ENCODE results near the gene SUSD6. TPM values are rescaled to one million over a fixed set of nuclear protein-coding genes. Genes with fewer than 3 reads are reported as not detected.

SUSD6 gene
- total and polyA plus RNA-seq, 2 experiments from 2014 or later, result 2.8 to 3.4 TPM

DNA sequence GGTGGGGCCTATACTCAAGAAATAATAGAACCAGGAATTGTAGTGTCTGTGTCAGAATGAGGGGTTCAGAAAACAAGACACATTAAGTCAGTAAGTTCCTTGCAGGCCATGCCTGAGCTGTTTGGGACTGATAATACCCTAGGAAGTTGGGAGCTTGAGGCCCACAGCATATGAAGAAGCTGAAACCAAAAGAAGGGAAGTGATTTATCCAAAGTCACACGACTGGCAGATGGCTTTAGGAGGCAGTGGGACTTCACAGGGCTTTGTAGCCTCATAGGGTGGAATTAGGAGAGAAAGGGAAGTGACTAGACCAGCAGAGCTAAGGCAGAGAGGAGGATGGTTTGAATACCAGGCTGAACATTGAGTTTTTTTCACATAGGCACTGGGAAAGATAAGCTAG lies 99.0 kb downstream of the SUSD6 start (continued):
- TF ChIP-seq, protein P1, sequence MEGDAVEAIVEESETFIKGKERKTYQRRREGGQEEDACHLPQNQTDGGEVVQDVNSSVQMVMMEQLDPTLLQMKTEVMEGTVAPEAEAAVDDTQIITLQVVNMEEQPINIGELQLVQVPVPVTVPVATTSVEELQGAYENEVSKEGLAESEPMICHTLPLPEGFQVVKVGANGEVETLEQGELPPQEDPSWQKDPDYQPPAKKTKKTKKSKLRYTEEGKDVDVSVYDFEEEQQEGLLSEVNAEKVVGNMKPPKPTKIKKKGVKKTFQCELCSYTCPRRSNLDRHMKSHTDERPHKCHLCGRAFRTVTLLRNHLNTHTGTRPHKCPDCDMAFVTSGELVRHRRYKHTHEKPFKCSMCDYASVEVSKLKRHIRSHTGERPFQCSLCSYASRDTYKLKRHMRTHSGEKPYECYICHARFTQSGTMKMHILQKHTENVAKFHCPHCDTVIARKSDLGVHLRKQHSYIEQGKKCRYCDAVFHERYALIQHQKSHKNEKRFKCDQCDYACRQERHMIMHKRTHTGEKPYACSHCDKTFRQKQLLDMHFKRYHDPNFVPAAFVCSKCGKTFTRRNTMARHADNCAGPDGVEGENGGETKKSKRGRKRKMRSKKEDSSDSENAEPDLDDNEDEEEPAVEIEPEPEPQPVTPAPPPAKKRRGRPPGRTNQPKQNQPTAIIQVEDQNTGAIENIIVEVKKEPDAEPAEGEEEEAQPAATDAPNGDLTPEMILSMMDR (conservative IDR thresholded peaks at IDR 0.05; ENCODE audit: low read depth in 2 of 2), result no peak
- no peak for TF ChIP-seq ZNF331 (CRISPR knock-in tag; IDR thresholded peaks at IDR 0.05; ENCODE audit: low read depth)
- TF ChIP-seq, protein P2, sequence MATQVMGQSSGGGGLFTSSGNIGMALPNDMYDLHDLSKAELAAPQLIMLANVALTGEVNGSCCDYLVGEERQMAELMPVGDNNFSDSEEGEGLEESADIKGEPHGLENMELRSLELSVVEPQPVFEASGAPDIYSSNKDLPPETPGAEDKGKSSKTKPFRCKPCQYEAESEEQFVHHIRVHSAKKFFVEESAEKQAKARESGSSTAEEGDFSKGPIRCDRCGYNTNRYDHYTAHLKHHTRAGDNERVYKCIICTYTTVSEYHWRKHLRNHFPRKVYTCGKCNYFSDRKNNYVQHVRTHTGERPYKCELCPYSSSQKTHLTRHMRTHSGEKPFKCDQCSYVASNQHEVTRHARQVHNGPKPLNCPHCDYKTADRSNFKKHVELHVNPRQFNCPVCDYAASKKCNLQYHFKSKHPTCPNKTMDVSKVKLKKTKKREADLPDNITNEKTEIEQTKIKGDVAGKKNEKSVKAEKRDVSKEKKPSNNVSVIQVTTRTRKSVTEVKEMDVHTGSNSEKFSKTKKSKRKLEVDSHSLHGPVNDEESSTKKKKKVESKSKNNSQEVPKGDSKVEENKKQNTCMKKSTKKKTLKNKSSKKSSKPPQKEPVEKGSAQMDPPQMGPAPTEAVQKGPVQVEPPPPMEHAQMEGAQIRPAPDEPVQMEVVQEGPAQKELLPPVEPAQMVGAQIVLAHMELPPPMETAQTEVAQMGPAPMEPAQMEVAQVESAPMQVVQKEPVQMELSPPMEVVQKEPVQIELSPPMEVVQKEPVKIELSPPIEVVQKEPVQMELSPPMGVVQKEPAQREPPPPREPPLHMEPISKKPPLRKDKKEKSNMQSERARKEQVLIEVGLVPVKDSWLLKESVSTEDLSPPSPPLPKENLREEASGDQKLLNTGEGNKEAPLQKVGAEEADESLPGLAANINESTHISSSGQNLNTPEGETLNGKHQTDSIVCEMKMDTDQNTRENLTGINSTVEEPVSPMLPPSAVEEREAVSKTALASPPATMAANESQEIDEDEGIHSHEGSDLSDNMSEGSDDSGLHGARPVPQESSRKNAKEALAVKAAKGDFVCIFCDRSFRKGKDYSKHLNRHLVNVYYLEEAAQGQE (IDR thresholded peaks at IDR 0.05; ENCODE audit: unreplicated experiment), result no peak
- TF ChIP-seq, protein P3, sequence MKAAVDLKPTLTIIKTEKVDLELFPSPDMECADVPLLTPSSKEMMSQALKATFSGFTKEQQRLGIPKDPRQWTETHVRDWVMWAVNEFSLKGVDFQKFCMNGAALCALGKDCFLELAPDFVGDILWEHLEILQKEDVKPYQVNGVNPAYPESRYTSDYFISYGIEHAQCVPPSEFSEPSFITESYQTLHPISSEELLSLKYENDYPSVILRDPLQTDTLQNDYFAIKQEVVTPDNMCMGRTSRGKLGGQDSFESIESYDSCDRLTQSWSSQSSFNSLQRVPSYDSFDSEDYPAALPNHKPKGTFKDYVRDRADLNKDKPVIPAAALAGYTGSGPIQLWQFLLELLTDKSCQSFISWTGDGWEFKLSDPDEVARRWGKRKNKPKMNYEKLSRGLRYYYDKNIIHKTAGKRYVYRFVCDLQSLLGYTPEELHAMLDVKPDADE (IDR thresholded peaks at IDR 0.05), result no peak

DNA sequence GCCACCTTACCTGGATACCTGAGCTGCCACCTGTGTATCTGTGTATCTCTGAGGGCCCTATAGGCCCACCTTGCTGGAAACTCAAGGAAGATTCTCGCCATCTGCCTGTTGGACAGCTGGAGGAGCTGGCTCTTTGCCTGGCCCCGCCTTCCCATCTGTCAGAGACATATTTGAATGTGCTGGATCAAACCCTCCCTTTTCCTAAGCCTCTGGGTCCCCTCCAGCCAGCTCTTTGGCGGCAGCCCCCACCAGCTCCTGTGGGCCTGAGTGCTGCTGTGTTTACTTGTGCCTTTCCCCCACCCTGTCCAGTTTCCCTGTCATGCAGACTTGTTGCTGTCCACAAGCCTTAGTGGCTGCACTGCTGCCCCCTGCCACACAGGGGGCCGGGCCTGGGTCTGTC lies 99.7 kb downstream of the SUSD6 start:
- H3K4me2 ChIP-seq, result no peak overlapping the region
- H3F3A ChIP-seq (replicated peaks; ENCODE audit: low read depth), result 0 out of 2 replicates have a peak, but pooled peaks cover 5% of the 10 kb centered on the region
- no peaks in the 10 kb centered on the region for H3K9me2 ChIP-seq (ENCODE audit: insufficient read depth)
- H3K4me1 ChIP-seq (ENCODE audit: insufficient read depth), result peaks cover 38% of the 10 kb centered on the region
- no peak overlapping the region for H3K4me3 ChIP-seq
- H3K79me2 ChIP-seq (replicated peaks; ENCODE audit: insufficient read depth), result no peaks in the 10 kb centered on the region
- DNase-seq (ENCODE audit: low spot score) (no peak), ATAC-seq (no peak)
- no peaks in the 10 kb centered on the region for H3K36me3 ChIP-seq (ENCODE audit: insufficient read depth)
- H4K20me1 ChIP-seq (replicated peaks; ENCODE audit: insufficient read depth), result no peaks in the 10 kb centered on the region
- no peaks in the 10 kb centered on the region for H3K9me3 Mint-ChIP-seq
- H3K4me3 Mint-ChIP-seq, result no peak overlapping the region
- no peaks in the 10 kb centered on the region; the same call in 2 of the 3 replicates for H3K36me3 Mint-ChIP-seq (ENCODE audit: low read depth)
- H3K27me3 Mint-ChIP-seq (ENCODE audit: insufficient read depth, low read depth, poor library complexity), result peaks cover 11% of the 10 kb centered on the region
- H3K4me1 Mint-ChIP-seq, result peaks cover 65% of the 10 kb centered on the region
- no peaks in the 10 kb centered on the region for H3K27me3 ChIP-seq (ENCODE audit: insufficient read depth)
- H3K27ac Mint-ChIP-seq, result peak overlapping the region; percentile 49; the same call in 1 of the 2 replicates
- no peak overlapping the region for H3K27ac ChIP-seq (ENCODE audit: low read depth)
- no peak overlapping the region for H2AFZ ChIP-seq
- TF ChIP-seq, protein P2 (IDR thresholded peaks at IDR 0.05; ENCODE audit: unreplicated experiment), result no peak
- TF ChIP-seq STAT1 (IDR thresholded peaks at IDR 0.05; ENCODE audit: unreplicated experiment) (no peak), POLR2AphosphoS5 (IDR thresholded peaks at IDR 0.05; ENCODE audit: low read depth) (no peak), NANOG (IDR thresholded peaks at IDR 0.05; ENCODE audit: borderline replicate concordance) (no peak), ZNF331 (CRISPR knock-in tag; IDR thresholded peaks at IDR 0.05; ENCODE audit: low read depth) (no peak), JUNB (IDR thresholded peaks at IDR 0.05; ENCODE audit: unreplicated experiment) (no peak)
- TF ChIP-seq, protein P1 (conservative IDR thresholded peaks at IDR 0.05; ENCODE audit: low read depth in 2 of 2), result no peak
- TF ChIP-seq, protein P3 (IDR thresholded peaks at IDR 0.05), result no peak

Measured in GM23338 (cell line).